Nasal cavity respiratory epithelium epithelial cell of viscerocranial mucosa (primary cell): ENCODE data around the gene DGCR6L. TPM values are rescaled to one million over a fixed set of nuclear protein-coding genes. Genes with fewer than 3 reads are reported as not detected.

ENCODE experiments used
- total RNA-seq: library from RNA; depleted of rRNA; stranded (reverse); fragments of >200 nt; gene quantifications from 2 replicates; pipeline ENCODE4 v1.2.3, GENCODE V29; 2014

The DGCR6L gene
- total RNA-seq: 22.9 and 25.4 TPM in 2 replicates

GRCh38 chr22:20319745-20320658 is at the start of gene DGCR6L:
TSS of gene DGCR6L (minus strand) at chr22:20320060. CDS start at chr22:20319988, 72 bp downstream.

DNA sequence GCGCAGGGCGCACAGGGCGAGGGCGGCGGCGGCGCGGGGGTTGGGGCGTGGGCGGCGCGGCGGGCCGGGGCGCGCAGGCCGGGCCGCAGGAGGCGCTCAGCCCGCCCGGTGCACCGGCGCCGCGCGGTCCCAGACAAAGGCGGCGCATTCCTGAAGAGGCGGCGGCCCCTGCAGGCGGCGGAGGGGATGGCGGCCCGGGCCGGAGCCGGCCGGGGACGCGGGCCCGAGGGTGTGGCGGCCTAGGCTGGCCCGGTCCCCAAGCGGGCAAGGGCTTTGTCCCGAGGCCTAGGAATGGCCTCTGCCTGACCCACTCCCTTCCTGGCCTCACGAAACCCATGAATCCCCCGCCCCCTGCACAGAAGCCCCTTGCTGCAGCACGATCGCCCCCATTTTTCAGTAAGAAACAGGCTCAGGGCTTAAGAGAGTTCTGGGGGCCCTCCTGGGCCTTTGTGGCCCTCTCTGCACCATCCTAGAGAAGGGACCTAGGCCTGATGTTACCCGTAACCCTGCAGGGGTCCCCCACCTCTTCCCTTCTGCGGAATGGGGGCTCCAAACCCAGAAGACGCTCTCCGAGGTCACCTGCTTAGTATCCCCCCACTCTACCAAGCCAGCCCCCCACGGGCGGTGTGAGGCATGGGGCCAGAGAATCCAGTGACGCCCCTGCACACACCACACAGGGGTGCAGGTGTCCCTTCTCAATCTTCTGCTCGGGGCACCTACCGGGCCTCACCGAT is 51.4 kb downstream of the DGCR6L start, which contains the start of gene RTN4R:
Gene RTN4R (minus strand): TSS at position 40 of the 734 bp plus-strand sequence. CDS start 226 bp downstream, outside the sequence.

Other genes starting within 250 kb of the DGCR6L start
- 36.9 and 54.2 TPM in 2 replicates for gene DGCR8, start 239.8 kb downstream of the DGCR6L start, total RNA-seq
- 156 and 164 TPM in 2 replicates for gene RANBP1, start 204.0 kb downstream of the DGCR6L start, total RNA-seq
- gene TRMT2A, start 202.8 kb downstream of the DGCR6L start, total RNA-seq: 41.6 and 45.5 TPM in 2 replicates
- 3.4 and 25.6 TPM in 2 replicates for gene ZDHHC8, start 188.3 kb downstream of the DGCR6L start, total RNA-seq
- gene CCDC188, start 169.0 kb downstream of the DGCR6L start, total RNA-seq: not detected in 2 replicates
- 4.4 and 9.2 TPM in 2 replicates for gene RTN4R, start 51.7 kb downstream of the DGCR6L start, total RNA-seq
- gene ZNF74, start 74.1 kb upstream of the DGCR6L start, total RNA-seq: 15.7 and 21.4 TPM in 2 replicates
- gene SCARF2, start 117.8 kb upstream of the DGCR6L start, total RNA-seq: 0.57 and 0.68 TPM in 2 replicates
- gene KLHL22, start 175.7 kb upstream of the DGCR6L start, total RNA-seq: 11.3 and 20.9 TPM in 2 replicates
- 16.1 and 58.8 TPM in 2 replicates for gene MED15, start 187.6 kb upstream of the DGCR6L start, total RNA-seq